Ascending aorta (tissue), 2 donors: ENCODE data around the gene SLC44A3. TPM values are rescaled to one million over a fixed set of nuclear protein-coding genes. Genes with fewer than 3 reads are reported as not detected.

ENCODE experiments used
- DNase-seq, 2 donors: peaks; one replicate each; pipeline ENCODE4 v3.0.0-alpha.2; 2019; ENCODE audit warnings: low spot score in 2 of 2
- H3K27ac ChIP-seq, 2 donors: fragments of 200-600 bp; sonication (generic); one replicate each; pipeline ENCODE4 v1.5.1; 2016 to 2017; ENCODE audit warnings: mild to moderate bottlenecking in 1 of 2
- H3K27me3 ChIP-seq: fragments of 200-600 bp; sonication (generic); one replicate; pipeline ENCODE4 v1.5.1; 2017
- H3K36me3 ChIP-seq, 2 donors: fragments of 200-600 bp; sonication (generic); one replicate each; pipeline ENCODE4 v1.5.1; 2016
- H3K4me1 ChIP-seq, 2 donors: fragments of 200-600 bp; sonication (generic); one replicate each; pipeline ENCODE4 v1.5.1; 2016 to 2017; ENCODE audit warnings: mild to moderate bottlenecking in 1 of 2
- H3K4me3 ChIP-seq, 2 donors: fragments of 200-600 bp; sonication (generic); one replicate each; pipeline ENCODE4 v1.5.1; 2016 to 2017; ENCODE audit warnings: mild to moderate bottlenecking in 1 of 2
- H3K9me3 ChIP-seq, 2 donors: fragments of 200-600 bp; sonication (generic); one replicate each; pipeline ENCODE4 v1.5.1; 2016
- CTCF ChIP-seq, 3 experiments: fragments of 200-600 bp in 2 of 3; fragments of 450-650 bp in 1 of 3; sonication (generic) in 2 of 3; IDR thresholded peaks; one replicate each; pipeline ENCODE4 v1.5.1; 2016 to 2019; ENCODE audit warnings: antibody characterized with exemption in 3 of 3, mild to moderate bottlenecking in 1 of 3, moderate library complexity in 1 of 3
- intact Hi-C: fragments of 100-400 bp; cut with DNase I; formaldehyde crosslinking; loops from one replicate; pipeline ENCODE4 v1.15.1; 2023
- total RNA-seq: library from RNA; depleted of rRNA; stranded (reverse); fragments of >200 nt; gene quantifications from one replicate; pipeline ENCODE4 v1.1.0, GENCODE V29; 2016

Gene SLC44A3
- total RNA-seq, 1 donor from 2014 or later: not detected

DNA sequence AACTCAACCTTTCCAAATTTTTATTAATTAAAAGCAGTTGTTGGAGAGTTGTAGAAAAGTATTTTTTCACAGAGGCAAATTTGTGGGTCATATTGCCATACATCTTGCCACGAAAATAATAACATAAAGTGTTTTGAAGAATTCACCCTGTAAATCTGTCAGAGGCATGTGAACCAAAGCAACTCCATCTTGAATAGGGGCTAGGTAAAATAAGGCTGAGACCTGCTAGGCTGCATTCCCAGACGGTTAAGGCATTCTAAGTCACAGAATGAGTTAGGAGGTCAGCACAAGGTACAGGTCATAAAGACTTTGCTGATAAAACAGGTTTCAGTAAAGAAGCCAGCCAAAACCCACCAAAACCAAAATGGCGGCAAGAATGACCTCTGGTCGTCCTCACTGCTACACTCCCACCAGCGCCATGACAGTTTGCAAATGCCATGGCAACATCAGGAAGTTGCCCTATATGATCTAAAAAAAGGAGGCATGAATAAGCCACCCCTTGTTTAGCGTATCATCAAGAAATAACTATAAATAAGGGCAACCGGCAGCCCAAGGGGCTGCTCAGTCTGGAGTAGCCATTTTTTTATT lies 111.2 kb downstream of the SLC44A3 start:
- peaks cover 0 to 22% of the 10 kb centered on the region in 2 donors for H3K36me3 ChIP-seq
- peaks cover 0 to 28% of the 10 kb centered on the region in 2 donors for H3K4me1 ChIP-seq
- DNase-seq: no peak
- H3K4me3 ChIP-seq: no peak overlapping the region
- H3K9me3 ChIP-seq: no peaks in the 10 kb centered on the region
- H3K27me3 ChIP-seq: no peaks in the 10 kb centered on the region
- intact Hi-C loops: no loop called here
- no peak for TF ChIP-seq CTCF (IDR thresholded peaks at IDR 0.05)
- H3K27ac ChIP-seq: no peak overlapping the region

DNA sequence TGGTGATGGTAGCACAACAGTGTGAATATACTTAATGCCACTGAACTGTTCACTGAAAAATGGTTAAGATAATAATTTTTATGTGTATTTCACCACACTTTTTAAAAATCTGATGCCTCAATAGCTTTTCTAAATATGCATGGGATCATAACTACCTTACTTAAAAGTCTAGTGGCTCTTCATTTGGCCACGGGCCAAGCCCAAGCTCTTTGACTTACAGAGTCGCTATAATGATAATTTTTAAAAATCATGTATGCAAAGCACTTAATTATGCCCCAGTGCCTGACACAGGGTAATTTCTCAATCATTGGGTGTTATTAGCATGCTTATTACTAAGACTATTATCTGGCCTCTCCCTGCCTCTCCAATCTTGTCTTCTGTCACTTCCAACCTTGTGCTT lies 114.4 kb downstream of the SLC44A3 start:
- no peak overlapping the region for H3K27ac ChIP-seq
- H3K4me1 ChIP-seq: peaks cover 0 to 42% of the 10 kb centered on the region in 2 donors
- intact Hi-C loops: no loop called here
- no peak overlapping the region for H3K4me3 ChIP-seq
- no peaks in the 10 kb centered on the region for H3K27me3 ChIP-seq
- no peak for DNase-seq
- no peaks in the 10 kb centered on the region for H3K9me3 ChIP-seq
- no peak for TF ChIP-seq CTCF (IDR thresholded peaks at IDR 0.05)
- H3K36me3 ChIP-seq: peaks cover 0 to 22% of the 10 kb centered on the region in 2 donors

DNA sequence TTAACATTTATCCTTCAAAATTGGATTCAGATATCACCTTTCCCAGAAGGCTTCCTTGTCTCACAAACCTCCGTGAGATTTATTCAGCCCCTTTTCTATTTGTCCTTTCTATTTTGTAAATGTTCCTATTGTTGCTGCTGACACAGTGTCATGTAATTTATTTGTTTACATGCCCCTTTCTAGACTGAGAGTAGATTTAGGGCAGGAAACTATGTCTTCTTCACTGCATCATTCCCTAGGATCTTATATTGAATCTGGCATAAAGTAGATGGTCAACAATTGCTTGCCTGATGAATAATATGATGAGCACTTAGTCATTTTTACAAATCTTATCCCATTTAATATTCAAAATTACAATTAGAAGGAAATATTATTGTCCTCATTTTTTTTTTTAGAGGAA lies 114.9 kb downstream of the SLC44A3 start:
- DNase-seq: no peak
- TF ChIP-seq CTCF (IDR thresholded peaks at IDR 0.05): no peak
- H3K27me3 ChIP-seq: no peaks in the 10 kb centered on the region
- no peak overlapping the region for H3K4me3 ChIP-seq
- H3K4me1 ChIP-seq: peaks cover 0 to 38% of the 10 kb centered on the region in 2 donors
- H3K36me3 ChIP-seq: peaks cover 0 to 22% of the 10 kb centered on the region in 2 donors
- peak overlapping the region in 1 of 2 donors; percentile 75 for H3K27ac ChIP-seq
- intact Hi-C loops: no loop called here
- H3K9me3 ChIP-seq: no peaks in the 10 kb centered on the region

GRCh38 chr1:94935476-94935875 lies 115.3 kb downstream of the SLC44A3 start:
- H3K27ac ChIP-seq: peak overlapping the region; percentile 57 to 75
- DNase-seq: no peak
- H3K36me3 ChIP-seq: peaks cover 0 to 22% of the 10 kb centered on the region in 2 donors
- H3K9me3 ChIP-seq: no peaks in the 10 kb centered on the region
- H3K4me1 ChIP-seq: peaks cover 0 to 36% of the 10 kb centered on the region in 2 donors
- H3K27me3 ChIP-seq: no peaks in the 10 kb centered on the region
- H3K4me3 ChIP-seq: peak overlapping the region in 1 of 2 donors; percentile 35
- intact Hi-C loops: no loop called here
- TF ChIP-seq CTCF (IDR thresholded peaks at IDR 0.05): no peak

GRCh38 chr1:94936861-94937620 lies 116.9 kb downstream of the SLC44A3 start:
- H3K27ac ChIP-seq: peak overlapping the region; percentile 57 to 75

More at GRCh38 chr1:94936861-94937620, 116.9 kb downstream of the SLC44A3 start:
- no peak for DNase-seq
- Histone ChIP-seq H3K4me1 (peaks cover 0 to 25% of the 10 kb centered on the region in 2 donors), H3K9me3 (no peaks in the 10 kb centered on the region), H3K36me3 (peaks cover 0 to 20% of the 10 kb centered on the region in 2 donors), H3K4me3 (peak overlapping the region in 1 of 2 donors; percentile 35), H3K27me3 (no peaks in the 10 kb centered on the region)
- intact Hi-C loops: no loop called here
- no peak for TF ChIP-seq CTCF (IDR thresholded peaks at IDR 0.05)
